Measurements from ENCODE around the gene DCAF10.
"Not testable (repeated sequence)": the region's sequence is repeated elsewhere in the genome, so short reads cannot be mapped to it uniquely, and the experiment has no call there.

Gene DCAF10, protein sequence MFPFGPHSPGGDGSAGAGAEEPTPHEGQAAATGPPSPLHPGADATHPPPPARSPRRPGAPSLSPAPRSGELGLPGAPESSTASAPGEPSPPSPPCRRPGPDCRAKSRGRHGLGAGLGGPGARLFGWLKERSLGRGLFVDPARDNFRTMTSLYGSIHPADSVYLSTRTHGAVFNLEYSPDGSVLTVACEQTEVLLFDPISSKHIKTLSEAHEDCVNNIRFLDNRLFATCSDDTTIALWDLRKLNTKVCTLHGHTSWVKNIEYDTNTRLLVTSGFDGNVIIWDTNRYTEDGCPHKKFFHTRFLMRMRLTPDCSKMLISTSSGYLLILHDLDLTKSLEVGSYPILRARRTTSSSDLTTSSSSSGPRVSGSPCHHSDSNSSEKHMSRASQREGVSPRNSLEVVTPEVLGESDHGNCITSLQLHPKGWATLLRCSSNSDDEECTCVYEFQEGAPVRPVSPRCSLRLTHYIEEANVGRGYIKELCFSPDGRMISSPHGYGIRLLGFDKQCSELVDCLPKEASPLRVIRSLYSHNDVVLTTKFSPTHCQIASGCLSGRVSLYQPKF

DNA sequence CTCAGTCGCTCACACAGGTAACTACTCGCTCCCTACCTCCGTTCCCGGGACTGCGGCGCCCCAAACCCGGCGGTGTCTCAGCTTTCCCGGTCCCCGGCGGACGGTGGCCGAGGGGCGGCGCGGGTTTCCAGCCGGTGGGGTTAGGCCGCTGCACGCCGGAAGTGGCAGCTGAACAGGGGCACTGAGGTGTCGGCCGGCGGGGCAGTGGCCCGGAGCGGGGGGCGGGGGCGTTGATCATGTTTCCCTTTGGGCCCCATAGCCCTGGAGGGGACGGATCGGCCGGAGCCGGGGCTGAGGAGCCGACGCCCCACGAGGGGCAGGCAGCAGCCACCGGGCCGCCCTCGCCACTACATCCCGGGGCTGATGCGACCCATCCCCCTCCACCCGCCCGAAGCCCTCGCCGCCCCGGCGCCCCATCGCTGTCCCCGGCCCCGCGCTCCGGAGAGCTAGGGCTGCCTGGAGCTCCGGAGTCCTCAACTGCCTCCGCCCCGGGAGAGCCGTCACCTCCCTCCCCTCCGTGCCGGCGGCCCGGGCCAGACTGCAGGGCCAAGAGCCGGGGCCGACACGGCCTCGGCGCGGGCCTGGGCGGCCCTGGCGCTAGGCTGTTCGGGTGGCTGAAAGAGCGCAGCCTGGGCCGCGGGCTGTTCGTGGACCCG, at the start of gene DCAF10:
DCAF10 (plus strand) TSS at position 167 of the 656 bp plus-strand sequence; CDS start at position 237, 70 bp downstream.
- peak; percentile 90 for DNase-seq (ENCODE audit: low spot score)

DNA sequence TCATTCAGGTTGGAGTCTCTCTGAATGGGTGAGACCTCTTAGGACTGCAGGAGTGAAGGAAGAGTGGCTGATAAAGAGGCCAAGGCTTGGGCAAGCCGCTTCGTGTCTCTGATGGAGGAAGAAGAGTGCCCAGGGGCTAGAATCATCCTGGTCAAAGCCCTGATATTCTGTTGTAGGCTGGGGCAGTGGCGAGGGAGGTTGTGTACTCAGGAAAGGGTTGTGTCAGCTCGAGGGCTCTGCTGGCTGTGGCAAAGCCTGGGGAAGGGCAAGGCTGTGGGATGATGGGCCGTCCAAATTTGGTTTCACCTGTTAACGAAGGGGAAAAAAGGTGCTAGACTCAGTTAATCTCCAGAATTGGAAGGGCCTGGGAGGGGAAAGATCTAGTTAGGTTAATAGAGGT, 49.4 kb upstream of the DCAF10 start:
- DNase-seq (ENCODE audit: low spot score), result no peak

DNA sequence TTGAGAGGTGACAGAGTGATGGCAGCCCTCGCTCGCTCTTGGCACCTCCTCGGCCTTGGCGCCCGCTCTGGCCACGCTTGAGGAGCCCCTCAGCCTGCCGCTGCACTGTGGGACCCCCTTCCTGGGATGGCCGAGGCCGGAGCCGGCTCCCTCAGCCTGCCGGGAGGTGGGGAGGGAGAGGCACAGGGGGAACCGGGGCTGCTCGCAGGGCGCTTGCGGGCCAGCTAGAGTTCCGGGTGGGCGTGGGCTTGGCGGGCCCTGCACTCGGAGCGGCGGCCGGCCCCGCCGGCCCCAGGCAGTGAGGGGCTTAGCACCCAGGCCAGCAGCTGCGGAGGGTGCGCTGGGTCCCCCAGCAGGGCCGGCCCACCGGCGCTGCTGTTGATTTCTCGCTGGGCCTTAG, 48.9 kb upstream of the DCAF10 start:
- not testable (repeated sequence) for DNase-seq (ENCODE audit: low spot score)

DNA sequence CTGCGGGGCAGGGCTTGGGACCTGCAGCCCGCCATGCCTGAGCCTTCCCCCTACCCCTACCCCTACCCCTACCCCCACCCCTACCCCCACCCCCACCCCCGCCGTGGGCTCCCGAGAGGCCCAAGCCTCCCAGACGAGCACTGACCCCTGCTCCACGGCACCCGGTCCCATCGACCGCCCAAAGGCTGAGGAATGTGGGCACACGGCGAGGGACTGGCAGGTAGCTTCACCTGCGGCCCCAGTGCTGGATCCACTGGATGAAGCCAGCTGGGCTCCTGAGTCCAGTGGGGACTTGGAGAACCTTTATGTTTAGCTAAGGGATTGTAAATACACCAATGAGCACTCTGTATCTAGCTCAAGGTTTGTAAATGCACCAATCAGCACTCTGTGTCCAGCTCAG, 48.5 kb upstream of the DCAF10 start:
- DNase-seq (ENCODE audit: low spot score), result not testable (repeated sequence)

DNA sequence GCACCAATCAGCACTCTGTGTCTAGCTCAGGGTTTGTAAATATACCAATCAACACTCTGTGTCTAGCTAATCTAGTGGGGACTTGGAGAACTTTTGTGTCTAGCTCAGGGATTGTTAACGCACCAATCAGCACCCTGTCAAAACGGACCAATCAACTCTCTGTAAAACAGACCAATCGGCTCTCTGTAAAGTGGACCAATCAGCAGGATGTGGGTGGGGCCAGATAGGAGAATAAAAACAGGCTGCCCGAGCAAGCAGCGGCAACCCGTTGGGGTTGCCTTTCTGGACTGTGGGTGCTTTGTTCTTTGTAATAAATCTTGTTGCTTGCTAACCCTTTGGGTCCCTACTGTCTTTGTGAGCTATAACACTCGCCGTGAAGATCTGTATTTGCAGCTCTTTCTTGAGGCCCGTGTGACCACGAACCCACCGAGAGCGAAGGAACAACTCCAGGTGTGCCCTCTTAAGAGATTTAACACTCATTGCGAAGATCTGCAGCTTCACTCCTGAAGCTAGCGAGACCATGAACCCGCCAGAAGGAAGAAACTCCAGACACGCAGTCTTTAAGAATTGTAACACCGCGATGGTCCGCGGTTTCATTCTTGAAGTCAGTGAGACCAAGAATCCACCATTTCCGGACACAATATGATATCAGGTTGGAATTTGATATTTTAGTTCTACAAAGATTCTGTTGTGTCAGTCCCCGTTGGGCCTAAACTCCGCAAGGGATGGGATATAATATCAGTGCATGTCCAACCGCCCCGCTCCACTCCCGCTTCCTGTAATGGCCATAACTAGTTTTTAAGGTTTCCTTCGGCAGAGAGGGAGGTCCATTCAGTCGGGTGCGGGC, 47.7 kb upstream of the DCAF10 start:
- no peak for DNase-seq (ENCODE audit: low spot score)

DNA sequence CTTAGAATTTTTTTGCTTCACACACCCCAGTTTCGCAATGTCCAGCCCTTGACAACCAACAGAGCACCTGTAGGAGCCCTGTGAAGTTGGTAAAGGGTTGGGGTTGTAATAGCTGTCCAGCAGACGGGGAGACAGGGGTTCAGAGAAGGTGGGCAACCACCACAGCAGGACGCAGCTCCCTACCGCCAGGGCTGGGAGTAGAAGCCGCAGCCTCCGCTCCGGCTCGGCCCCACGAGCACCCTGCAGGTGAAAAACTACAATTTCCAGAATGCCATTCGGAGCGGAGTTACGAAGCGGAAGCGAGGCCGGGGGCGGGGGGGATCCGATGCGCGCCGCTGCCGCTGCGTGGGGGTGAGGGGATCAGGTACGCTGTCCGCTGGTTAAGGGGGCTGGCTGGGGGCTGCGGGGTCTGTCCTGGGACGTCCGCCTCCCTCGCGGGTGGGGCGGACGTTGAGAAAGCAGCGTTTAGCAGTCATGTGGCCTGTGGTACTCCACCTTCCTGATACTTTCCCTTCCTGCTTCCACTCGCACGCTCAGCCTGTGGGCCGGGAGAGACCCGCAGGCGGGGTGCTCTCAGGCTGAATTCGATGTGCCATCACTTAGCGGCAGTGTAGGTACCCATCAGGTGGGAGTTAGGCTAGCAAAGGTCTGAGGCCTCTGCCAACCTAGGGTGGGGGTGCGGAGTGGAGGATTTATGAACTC, 47.0 kb upstream of the DCAF10 start, which contains the start of gene TRMT10B:
TRMT10B (plus strand) TSS at position 317 of the 702 bp plus-strand sequence. CDS start 8,127 bp downstream, outside the sequence.
- peak; percentile 95 for DNase-seq (ENCODE audit: low spot score)

DNA sequence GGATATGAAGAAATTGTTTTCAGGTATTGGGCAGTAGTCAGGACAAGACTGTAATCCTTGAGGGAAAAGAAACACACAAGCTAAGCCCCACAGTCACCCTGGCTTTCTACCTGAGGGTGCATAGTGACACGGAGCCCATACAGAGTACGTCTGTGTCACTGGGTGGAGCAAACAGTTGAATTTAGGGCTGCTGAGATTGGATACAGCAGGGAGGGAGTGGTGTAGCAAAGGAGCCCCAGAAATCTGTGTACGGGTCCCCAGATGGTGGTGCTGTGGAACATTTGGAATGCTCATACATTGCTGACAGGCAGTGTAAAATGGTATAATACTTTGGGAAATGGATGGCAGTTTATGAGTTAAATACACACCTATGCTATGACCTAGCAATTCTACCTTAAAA, 41.9 kb upstream of the DCAF10 start:
- no peak for DNase-seq (ENCODE audit: low spot score)

DNA sequence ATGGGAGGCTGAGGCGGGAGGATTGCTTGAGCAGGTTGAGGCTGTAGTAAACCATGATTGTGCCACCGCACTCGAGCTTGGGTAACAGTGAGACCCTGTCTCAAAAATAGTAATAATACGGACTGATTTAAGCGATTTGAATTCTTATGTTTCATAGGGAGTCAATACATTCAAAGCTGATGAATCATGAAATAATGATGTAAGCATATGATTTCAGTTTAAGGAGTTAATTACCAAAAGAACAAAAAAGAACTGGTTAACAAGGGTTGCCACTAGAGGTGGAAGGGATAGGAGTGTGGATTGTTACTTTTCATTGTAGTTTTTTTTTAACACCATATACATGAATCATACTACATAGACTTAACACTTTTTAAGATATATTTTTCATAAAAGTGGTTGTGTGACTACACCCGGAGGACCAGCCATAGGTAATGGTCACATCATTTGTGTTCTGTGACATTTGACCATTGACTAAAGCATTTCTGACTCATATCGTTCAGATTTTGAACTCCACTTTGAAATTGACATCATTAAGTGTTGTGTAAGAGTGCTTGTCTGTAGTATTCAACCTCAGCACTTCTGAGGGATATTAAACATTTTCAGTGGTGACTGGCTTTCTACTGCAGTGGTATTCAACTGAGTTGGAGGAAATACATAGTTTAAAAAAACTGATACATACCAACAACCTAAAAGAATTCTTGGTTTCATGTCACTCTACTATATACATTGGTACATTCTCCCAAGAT, 40.0 kb upstream of the DCAF10 start:
- no peak for DNase-seq (ENCODE audit: low spot score)

DNA sequence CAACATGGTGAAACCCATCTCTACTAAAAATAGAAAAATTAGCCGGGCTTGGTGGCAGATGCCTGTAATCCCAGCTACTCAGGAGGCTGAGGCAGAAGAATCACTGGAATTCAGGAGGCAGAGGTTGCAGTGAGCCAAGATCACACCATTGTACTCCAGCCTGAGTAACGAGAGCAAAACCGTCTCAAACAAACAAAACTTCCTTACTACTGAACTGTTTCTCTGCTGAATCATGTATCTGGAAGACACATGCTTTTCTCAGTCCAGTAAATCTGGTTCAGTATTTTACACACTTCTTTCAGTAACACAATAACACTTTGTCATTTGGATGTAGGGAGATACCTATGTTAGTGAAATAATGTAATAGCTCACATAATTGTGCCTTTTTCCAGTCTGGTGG, 39.1 kb upstream of the DCAF10 start:
- DNase-seq (ENCODE audit: low spot score), result no peak

DNA sequence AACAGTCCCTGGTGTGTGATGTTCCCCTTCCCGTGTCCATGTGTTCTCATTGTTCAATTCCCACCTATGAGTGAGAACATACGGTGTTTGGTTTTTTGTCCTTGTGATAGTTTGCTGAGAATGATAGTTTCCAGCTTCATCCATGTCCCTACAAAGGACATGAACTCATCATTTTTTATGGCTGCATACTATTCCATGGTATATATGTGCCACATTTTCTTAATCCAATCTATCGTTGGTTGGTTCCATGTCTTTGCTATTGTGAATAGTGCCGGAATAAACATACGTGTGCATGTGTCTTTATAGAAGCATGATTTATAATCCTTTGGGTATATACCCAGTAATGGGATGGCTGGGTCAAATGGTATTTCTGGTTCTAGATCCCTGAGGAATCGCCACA, 35.3 kb upstream of the DCAF10 start:
- not testable (repeated sequence) for DNase-seq (ENCODE audit: low spot score)

DNA sequence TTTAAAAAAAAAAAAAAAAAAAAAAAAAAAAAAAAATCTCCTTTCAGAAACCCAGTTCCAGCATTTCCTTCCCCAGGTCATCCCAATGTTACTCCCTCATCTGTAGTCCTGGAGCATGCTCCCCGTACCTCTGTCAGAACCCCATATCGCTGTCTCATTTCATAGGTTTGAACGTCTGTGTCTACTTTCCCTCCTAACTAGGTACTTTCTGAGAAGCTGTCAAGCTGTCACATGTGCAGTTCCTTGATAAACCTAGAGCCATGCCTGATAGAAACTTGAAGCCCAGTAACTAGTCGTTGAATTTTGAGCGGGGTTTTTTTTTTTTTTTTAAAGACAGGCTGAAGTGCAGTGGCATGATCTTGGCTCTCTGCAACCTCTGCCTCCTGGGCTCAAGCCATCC, 31.3 kb upstream of the DCAF10 start:
- no peak for DNase-seq (ENCODE audit: low spot score)

DNA sequence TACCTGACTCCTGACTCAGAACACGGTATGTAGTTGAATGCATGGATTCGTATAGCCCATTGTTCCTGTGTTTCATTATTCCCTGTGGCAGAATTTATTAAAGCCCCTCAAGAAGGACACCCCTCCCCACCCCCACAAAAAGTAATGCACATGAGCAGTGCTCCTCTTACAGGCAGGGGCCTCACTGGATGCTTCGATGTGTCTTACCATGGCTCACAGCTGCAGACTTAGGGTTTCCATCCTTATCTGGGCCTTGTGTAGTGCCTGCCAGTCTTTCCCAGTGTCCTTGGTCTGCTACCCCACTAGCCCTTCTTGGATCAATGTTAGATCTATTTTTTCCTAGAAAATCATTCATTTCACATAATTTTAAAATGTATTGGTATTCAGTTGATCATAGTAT, 30.6 kb upstream of the DCAF10 start:
- no peak for DNase-seq (ENCODE audit: low spot score)

DNA sequence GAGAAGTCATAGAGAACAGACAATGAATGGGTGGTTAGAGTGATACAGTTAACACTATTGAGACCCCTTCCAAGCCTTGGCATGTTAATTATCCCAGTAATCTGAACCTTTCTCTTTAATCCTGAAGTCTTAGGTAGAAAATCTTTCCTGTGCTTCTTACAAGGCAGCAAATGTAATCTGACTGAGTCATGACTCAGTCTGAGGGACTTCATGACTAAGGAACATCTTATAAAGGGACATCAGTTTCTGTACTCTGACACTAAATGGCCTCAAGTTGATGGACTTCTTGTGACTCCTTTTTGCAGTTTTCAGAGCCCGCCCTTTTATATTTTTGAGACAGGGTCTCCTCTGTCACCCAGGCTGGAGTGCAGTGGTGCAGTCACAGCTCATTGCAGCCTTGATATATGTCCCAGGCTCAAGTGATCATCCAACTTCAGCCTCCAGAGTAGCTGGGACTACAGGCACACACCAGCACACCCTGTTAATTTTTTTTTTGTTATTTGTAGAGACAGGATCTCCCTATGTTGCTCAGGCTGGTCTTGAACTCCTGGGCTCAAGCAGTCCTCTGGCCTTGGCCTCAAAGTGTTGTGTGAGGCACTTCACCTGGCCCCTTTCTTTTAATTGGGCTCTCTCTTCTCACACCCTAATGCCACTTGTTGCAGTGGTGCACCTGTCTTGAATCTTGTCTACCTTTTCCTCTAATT, 25.2 kb upstream of the DCAF10 start:
- no peak for DNase-seq (ENCODE audit: low spot score)

DNA sequence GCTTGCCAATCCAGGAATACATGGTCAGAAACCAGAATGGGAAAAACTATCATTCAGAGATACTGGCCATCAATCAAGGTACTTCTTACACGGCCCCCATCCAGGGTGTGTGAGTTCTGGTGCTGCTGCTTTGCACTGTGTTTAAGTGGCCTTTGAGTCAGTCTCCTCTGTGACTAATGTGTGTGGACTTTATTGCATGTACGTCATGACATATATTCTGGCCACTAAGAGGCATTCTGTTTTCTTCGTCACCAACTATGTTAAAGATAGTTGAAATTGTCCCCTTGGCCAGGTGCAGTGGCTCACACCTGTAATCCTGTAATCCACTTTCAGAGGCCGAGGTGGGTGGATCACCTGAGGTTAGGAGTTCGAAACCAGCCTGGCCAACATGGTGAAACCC, 24.3 kb upstream of the DCAF10 start:
- no peak for DNase-seq (ENCODE audit: low spot score)

DNA sequence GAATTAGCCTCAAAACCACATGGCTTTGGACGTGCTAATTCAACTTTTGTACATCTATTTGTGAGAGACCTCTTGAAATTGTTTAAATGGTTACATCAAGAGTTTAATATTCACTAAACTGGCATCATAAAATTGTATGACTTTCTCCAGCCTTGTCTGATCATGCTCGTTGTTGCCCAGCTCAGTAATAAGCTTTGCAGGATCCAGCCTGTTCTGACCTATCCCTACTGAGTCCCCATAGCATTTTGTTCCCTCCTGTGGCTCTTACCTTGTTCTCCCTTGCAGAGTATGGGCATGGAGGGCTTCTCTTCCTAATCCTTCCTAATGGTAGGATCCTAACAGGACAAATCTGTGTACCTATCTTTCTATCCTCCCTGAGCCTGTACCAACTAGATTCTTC, 22.1 kb upstream of the DCAF10 start:
- DNase-seq (ENCODE audit: low spot score), result no peak

DNA sequence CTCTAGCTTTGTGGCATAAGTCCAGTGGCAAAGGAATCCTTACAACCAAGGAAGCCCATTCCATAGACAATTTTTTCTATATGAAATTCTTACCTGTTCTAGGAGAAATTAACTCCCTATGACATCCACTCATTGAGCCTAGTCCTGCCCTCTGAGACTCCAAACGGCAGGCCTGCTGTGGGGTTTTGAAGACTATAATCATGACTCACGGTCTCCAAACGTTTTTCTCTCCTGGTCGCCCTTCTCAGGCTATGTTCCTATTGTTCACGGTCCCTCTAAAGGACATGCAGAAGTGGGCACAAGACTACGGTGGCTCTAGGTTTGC, 16.3 kb upstream of the DCAF10 start:
- DNase-seq (ENCODE audit: low spot score), result no peak

DNA sequence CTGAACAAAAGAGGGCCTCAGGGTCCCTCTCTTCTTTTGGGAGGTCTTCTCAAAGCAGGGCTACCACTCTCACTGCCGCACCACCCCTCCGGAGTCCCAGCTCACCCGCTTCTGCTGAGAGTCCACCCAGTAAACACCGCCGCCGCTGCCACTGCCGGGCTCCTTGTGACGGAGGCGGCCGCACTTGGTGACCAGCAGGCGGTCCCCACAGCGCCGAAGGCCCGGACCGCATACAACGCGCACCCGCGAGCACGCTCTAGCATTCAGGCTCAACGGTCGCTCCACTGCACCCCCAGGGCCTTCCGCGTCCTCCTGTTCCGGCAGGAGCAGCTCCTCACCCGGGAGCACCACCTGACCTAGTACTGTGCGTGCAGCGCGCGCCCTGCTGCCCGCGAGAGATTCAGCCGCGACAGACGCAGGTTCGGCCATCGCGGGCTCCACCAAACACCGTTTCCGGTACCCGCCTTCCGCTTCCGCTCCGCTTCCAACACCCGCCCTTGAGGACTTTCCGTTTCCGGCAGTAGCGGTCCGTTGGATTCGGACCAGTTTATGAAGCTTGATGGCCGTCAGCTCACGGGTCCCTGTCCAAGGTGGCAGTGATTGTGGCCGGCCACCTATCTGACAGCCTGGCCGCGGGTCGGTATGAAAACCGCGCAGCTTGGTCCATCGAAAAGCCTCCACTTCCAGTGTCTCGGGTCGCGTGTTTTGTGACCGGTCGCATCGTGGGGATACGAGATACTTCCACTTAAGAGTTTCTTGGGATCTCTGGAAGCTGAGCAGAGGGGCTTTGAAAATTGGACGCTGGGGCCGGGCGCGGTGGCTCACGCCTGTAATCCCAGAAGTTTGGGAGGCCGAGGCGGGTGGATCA, 15.7 kb upstream of the DCAF10 start, which contains the start of gene EXOSC3:
EXOSC3 (minus strand) TSS at position 449 of the 868 bp plus-strand sequence; CDS start at position 429, 20 bp downstream.
- peak; percentile 91 for DNase-seq (ENCODE audit: low spot score)

DNA sequence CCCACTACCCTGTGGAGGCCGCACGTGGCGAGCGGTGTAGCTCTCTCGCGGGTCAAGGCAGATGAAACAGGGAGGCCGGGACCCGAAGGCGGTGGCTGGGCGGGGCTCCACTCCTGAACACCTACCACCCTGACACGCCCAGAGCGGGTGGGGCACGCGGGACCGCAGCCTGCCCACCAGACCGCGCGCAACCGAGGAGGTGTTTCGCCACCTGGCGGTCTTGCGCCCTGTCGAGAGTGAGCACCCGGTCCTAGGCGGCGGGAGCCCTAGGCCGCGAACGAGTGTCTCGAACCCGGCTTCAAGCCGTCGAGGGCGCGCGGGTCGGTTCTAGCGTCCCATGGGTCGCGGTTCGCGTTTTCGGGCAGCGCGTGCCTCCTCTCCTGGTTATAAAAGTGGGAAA, 13.5 kb upstream of the DCAF10 start:
- no peak for DNase-seq (ENCODE audit: low spot score)

DNA sequence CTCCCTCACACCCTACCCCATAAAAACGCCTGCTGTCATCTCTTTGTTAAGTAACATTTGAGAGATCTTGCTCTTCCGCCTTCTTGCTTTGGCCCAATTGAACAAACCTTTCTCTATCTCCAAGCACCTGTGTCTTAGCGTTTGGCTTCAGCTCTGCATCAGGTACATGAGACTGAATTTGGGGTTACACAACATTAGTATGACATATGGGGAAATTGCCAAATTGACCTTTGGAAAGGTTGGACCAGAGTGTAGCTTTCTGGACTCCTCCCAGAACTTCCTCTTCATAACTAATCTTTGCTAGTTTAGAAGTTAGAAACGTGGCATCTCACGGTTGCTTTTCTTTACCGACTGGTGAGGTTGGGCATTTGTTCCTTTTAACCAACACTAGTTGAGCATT, 12.3 kb upstream of the DCAF10 start:
- no peak for DNase-seq (ENCODE audit: low spot score)

All from iPS-NIHi11 (cell line).